Hepatocyte (in vitro differentiated cells): ENCODE data around the gene CCDC148.

ENCODE experiments used
- EZH2 ChIP-seq: fragments of 200-600 bp; sonication (generic); IDR thresholded peaks from 2 replicates; pipeline ENCODE4 v1.6.1; 2016; ENCODE audit warnings: antibody characterized with exemption, mild to moderate bottlenecking, borderline replicate concordance
- EZH2phosphoT487 ChIP-seq: fragments of 200-600 bp; sonication (generic); IDR thresholded peaks from one replicate; pipeline ENCODE4 v1.6.1; 2018; ENCODE audit warnings: antibody characterized with exemption, mild to moderate bottlenecking, low read depth, moderate library complexity; ENCODE audit not compliant: unreplicated experiment, severe bottlenecking
- TF ChIP-seq, protein P1 (sequence below): fragments of 200-600 bp; sonication (generic); IDR thresholded peaks from 2 replicates; pipeline ENCODE4 v1.5.1; 2016; ENCODE audit warnings: antibody characterized with exemption, mild to moderate bottlenecking; ENCODE audit not compliant: poor library complexity

DNA sequence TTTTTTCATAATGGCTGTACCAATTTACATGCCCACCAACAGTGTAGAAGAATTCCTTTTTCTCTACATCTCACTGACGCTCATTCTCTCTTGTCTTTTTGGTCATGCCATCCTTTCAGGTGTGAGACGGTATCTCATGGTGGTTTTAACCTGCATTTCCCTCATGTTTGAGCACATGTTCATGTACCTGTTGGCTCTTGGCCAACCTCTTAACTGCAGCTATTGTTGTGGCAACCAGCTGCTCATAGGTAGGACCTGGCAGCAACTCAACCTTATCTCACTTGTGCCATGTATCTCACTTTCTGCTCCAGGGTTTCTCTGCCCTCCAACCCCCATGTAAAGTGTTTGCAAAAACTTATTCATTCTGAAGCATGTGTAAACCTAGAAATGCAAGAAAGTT, 187.4 kb downstream of the CCDC148 start:
- TF ChIP-seq, protein P1, sequence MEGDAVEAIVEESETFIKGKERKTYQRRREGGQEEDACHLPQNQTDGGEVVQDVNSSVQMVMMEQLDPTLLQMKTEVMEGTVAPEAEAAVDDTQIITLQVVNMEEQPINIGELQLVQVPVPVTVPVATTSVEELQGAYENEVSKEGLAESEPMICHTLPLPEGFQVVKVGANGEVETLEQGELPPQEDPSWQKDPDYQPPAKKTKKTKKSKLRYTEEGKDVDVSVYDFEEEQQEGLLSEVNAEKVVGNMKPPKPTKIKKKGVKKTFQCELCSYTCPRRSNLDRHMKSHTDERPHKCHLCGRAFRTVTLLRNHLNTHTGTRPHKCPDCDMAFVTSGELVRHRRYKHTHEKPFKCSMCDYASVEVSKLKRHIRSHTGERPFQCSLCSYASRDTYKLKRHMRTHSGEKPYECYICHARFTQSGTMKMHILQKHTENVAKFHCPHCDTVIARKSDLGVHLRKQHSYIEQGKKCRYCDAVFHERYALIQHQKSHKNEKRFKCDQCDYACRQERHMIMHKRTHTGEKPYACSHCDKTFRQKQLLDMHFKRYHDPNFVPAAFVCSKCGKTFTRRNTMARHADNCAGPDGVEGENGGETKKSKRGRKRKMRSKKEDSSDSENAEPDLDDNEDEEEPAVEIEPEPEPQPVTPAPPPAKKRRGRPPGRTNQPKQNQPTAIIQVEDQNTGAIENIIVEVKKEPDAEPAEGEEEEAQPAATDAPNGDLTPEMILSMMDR, result no peak
- TF ChIP-seq EZH2phosphoT487 (no peak), EZH2 (no peak)
